Measurements from ENCODE around the gene ARF1. TPM values are rescaled to one million over a fixed set of nuclear protein-coding genes. Genes with fewer than 3 reads are reported as not detected.

Gene ARF1
- total and polyA plus RNA-seq, 2 of the 8 experiments (the other 6 are each of a cell fraction or from before 2014, with no cell fraction given) = 265 to 471 TPM

DNA sequence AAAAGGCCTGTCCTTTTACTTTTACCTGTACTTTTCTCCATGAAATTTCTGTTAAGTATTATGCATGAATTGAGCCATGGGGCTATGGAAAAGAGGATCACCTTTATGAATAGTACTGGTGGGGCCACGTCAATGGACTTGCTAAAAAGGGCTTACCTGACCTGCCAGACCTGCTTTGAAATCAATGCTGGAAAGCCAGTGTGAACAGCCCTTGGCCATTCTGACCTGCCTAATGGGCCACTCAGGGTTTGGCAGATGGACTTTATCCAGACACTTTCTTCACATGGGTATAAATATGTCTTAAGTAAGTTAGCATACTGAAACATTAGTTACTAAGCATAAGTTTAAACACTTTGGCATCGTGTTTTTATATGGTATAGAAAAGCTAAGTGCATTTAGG, 49.3 kb downstream of the ARF1 start:
- Histone ChIP-seq H2BK120ac (replicated peaks; ENCODE audit: low read depth, low read length) (no peak overlapping the region), H2BK12ac (ENCODE audit: low read depth, low read length) (no peak overlapping the region), H3K23ac (ENCODE audit: insufficient read length) (no peak overlapping the region), H3K4me3 (ENCODE audit: extremely low read depth in 1 of 4, insufficient read depth in 2 of 4, low read depth in 3 of 4, low read length in 4 of 4) (no peak overlapping the region), H3K18ac (ENCODE audit: extremely low read depth, low read length) (no peak overlapping the region), H3K14ac (ENCODE audit: insufficient read length) (no peak overlapping the region), H3K9ac (replicated peaks in 1 of 4; ENCODE audit: extremely low read depth in 1 of 4, low read depth in 3 of 4, low read length in 3 of 4) (no peak overlapping the region), H2AFZ (ENCODE audit: low read length) (no peak overlapping the region), H3K23me2 (ENCODE audit: low read depth, low read length) (no peaks in the 10 kb centered on the region), H3K4me1 (replicated peaks in 1 of 4; ENCODE audit: control insufficient read depth in 3 of 4, insufficient read depth in 4 of 4, low read length in 3 of 4) (no peaks in the 10 kb centered on the region; a peak in 1 of 7 replicates), H4K8ac (ENCODE audit: extremely low read depth, insufficient read depth, low read length) (no peak overlapping the region), H3K9me3 (ENCODE audit: insufficient read depth in 2 of 2, low read depth in 1 of 2, low read length in 1 of 2) (no peaks in the 10 kb centered on the region), H2BK5ac (ENCODE audit: low read depth, low read length) (no peak overlapping the region), H3K27ac (ENCODE audit: low read depth, low read length) (no peak overlapping the region), H4K91ac (replicated peaks; ENCODE audit: insufficient read length, low read length) (no peak overlapping the region), H2BK20ac (ENCODE audit: low read length) (no peak overlapping the region), H2BK15ac (ENCODE audit: low read length) (no peak overlapping the region), H3K56ac (replicated peaks; ENCODE audit: insufficient read length, low read depth, low read length) (no peak overlapping the region), H3K79me2 (ENCODE audit: control insufficient read depth in 1 of 2, insufficient read depth in 2 of 2, low read length in 2 of 2) (no peaks in the 10 kb centered on the region), H3K36me3 (ENCODE audit: control insufficient read depth in 2 of 4, insufficient read depth in 4 of 4, low read length in 3 of 4) (no peaks in the 10 kb centered on the region), H2AK5ac (ENCODE audit: low read depth, low read length) (no peak overlapping the region), H4K5ac (ENCODE audit: insufficient read length, low read depth, low read length) (no peak overlapping the region), H3K27me3 (replicated peaks in 1 of 4; ENCODE audit: control insufficient read depth in 3 of 4, extremely low read depth in 1 of 4, insufficient read depth in 3 of 4, low read length in 3 of 4) (peaks cover 0 to 21% (median 7%) of the 10 kb centered on the region in 4 experiments; a peak in 6 of 7 replicates), H3K4me2 (ENCODE audit: insufficient read depth in 1 of 2, low read depth in 2 of 2, low read length in 2 of 2) (no peak overlapping the region), H3K79me1 (ENCODE audit: low read depth, low read length) (no peaks in the 10 kb centered on the region; the same call in 1 of the 2 replicates), H3K4ac (replicated peaks; ENCODE audit: insufficient read length, low read depth, low read length) (no peak overlapping the region), H4K20me1 (replicated peaks in 1 of 2; ENCODE audit: control insufficient read depth in 1 of 2, insufficient read depth in 2 of 2, low read length in 2 of 2) (no peaks in the 10 kb centered on the region)
- FAIRE-seq (no peak), DNase-seq (ENCODE audit: low read depth in 1 of 2, low spot score in 2 of 2) (no peak)
- ChIA-PET CTCF (ENCODE audit: partially characterized antibody) (interaction anchor here (1.2 to 4.6 kb wide), 7 partner anchors 11 to 236 kb away, joined by 3 to 40 read pairs (median 5); partner anchors contain the start of gene IBA57), POLR2A (ENCODE audit: partially characterized antibody) (interaction anchor here (0.9 kb wide), 1 partner anchor 50 kb away, joined by 3 read pairs; no protein-coding TSS in a partner anchor)
- TF ChIP-seq RXRA (IDR thresholded peaks at IDR 0.05; ENCODE audit: insufficient read depth, low read depth, low read length) = no peak
- TF ChIP-seq GTF2F1 (IDR thresholded peaks at IDR 0.05; ENCODE audit: borderline replicate concordance, low read depth, low read length) = no peak
- TF ChIP-seq TEAD4 (IDR thresholded peaks at IDR 0.05; ENCODE audit: low read depth, low read length) = no peak
- TF ChIP-seq JUND (IDR thresholded peaks at IDR 0.05; ENCODE audit: low read length) = no peak
- no peak for TF ChIP-seq SAP30 (IDR thresholded peaks at IDR 0.05; ENCODE audit: insufficient read depth, insufficient replicate concordance, low read length)
- TF ChIP-seq TCF12 (IDR thresholded peaks at IDR 0.05; ENCODE audit: low read depth, low read length) = no peak
- TF ChIP-seq NRF1 (IDR thresholded peaks at IDR 0.05; ENCODE audit: low read depth, low read length) = no peak
- no peak for TF ChIP-seq CEBPB (IDR thresholded peaks at IDR 0.05; ENCODE audit: low read depth, low read length)
- TF ChIP-seq SUZ12 (IDR thresholded peaks at IDR 0.05; ENCODE audit: low read length) = no peak
- TF ChIP-seq CREB1 (IDR thresholded peaks at IDR 0.05) = no peak
- TF ChIP-seq SP4 (IDR thresholded peaks at IDR 0.05; ENCODE audit: low read length) = no peak
- no peak for TF ChIP-seq MAFK (IDR thresholded peaks at IDR 0.05; ENCODE audit: low read depth, low read length)
- no peak for TF ChIP-seq ZNF274 (IDR thresholded peaks at IDR 0.05; ENCODE audit: borderline replicate concordance, extremely low read depth, low read length)
- 71% methylated on average over 2 of the region's 2 CpGs; no CpG with 5 or more reads in 1 of the 2 experiments for WGBS, 2 experiments (ENCODE audit: extremely low coverage in 1 of 2, insufficient coverage in 1 of 2, insufficient read length in 1 of 2, insufficient replicate concordance in 2 of 2, low coverage in 1 of 2, low lambda C conversion rate in 2 of 2, missing lambda C conversion rate in 1 of 2)
